Coronary artery (tissue), 2 donors: ENCODE data around the gene CBX2.

ENCODE experiments used
- DNase-seq: peaks from one replicate; pipeline ENCODE4 v3.0.0-alpha.2; 2017; ENCODE audit warnings: low spot score
- H3K27ac ChIP-seq, 2 donors: fragments of 200-600 bp; sonication (generic); one replicate each; pipeline ENCODE4 v1.5.1; 2016 to 2019
- H3K4me3 ChIP-seq: fragments of 200-600 bp; sonication (generic); 2 replicates; pipeline ENCODE4 v1.5.1; 2016; ENCODE audit warnings: mild to moderate bottlenecking, moderate library complexity
- TF ChIP-seq, protein P1 (sequence below): fragments of 200-600 bp; sonication (generic); IDR thresholded peaks from one replicate; pipeline ENCODE4 v1.5.1; 2019; ENCODE audit warnings: antibody characterized with exemption

The CBX2 gene

DNA sequence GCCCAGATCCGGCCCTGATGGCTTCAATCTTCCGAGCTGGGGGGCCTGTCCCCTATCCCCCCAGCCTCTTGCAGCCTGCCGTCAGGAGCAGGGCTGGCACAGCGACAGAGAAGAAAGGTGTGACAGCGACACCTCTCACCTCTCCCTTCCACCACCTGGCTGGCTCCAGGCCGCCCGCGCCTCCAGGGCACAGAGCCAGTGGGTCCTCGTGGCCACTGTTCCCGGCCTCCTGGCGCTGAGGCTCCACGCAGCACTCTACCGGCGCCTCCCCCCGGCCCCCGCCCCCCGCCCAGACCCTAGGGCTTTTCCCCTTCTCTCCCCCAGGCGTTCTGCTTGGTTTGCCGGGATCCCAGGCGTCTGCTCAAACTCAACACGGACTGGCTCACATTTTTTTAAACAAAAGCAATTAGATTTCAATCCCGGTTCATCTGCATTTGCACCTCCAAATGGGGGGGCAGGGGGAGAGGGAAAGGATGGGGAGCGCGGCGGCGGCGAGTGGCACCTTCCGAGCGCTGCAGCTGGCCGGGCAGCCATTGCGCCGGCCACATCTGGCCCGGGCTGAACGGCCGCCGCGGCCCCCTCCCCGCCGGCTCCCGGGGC, 31.7 kb downstream of the CBX2 start:
- TF ChIP-seq, protein P1, sequence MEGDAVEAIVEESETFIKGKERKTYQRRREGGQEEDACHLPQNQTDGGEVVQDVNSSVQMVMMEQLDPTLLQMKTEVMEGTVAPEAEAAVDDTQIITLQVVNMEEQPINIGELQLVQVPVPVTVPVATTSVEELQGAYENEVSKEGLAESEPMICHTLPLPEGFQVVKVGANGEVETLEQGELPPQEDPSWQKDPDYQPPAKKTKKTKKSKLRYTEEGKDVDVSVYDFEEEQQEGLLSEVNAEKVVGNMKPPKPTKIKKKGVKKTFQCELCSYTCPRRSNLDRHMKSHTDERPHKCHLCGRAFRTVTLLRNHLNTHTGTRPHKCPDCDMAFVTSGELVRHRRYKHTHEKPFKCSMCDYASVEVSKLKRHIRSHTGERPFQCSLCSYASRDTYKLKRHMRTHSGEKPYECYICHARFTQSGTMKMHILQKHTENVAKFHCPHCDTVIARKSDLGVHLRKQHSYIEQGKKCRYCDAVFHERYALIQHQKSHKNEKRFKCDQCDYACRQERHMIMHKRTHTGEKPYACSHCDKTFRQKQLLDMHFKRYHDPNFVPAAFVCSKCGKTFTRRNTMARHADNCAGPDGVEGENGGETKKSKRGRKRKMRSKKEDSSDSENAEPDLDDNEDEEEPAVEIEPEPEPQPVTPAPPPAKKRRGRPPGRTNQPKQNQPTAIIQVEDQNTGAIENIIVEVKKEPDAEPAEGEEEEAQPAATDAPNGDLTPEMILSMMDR = no peak
- H3K4me3 ChIP-seq = peak overlapping the region; percentile 60
- no peak overlapping the region for H3K27ac ChIP-seq
- no peak for DNase-seq

DNA sequence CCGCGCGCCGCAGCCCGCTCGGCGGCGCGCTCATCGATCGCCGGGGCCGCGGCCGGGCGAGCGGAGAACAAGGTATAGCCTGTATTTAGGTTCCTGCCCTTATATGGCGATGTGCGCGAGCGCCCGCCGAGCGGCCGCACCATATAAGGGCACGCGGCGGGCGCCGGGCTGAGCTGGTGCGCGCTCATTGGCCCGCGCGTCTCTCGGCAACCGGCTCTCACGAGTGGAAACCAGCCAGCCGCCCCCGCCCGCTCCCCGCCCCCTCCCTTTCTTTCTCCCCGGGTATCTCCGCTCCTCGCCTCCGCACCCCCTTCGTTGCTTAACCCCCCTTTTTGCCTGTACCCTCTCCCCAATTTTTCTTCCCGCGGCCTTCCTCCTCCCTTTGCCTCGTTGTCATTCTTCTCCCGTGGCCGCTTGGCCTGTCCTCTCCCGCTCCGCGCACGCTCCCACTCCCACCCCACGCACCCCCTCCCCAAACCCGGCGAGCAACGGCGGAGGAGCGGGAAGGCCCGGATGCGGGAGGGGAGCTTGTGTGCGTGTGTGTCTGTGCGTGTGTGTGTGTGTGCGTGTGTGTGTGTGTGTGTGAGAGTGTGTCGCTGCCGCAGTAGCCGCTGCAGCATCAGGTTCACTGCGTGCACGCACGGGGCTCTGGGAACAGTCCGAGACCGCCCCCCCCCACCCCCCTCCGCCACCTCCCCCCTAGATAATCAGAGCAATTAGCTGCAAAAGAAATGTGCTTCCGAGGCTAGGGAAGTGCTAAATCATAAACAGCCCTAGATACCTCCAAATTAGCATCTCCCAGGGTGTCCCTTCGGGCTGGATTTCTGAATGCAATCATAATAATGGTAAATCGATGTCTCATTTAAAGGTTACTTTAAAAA, 32.4 kb downstream of the CBX2 start:
- H3K4me3 ChIP-seq = peak overlapping the region; percentile 60
- H3K27ac ChIP-seq = no peak overlapping the region
- no peak for DNase-seq
- TF ChIP-seq, protein P1 = no peak

DNA sequence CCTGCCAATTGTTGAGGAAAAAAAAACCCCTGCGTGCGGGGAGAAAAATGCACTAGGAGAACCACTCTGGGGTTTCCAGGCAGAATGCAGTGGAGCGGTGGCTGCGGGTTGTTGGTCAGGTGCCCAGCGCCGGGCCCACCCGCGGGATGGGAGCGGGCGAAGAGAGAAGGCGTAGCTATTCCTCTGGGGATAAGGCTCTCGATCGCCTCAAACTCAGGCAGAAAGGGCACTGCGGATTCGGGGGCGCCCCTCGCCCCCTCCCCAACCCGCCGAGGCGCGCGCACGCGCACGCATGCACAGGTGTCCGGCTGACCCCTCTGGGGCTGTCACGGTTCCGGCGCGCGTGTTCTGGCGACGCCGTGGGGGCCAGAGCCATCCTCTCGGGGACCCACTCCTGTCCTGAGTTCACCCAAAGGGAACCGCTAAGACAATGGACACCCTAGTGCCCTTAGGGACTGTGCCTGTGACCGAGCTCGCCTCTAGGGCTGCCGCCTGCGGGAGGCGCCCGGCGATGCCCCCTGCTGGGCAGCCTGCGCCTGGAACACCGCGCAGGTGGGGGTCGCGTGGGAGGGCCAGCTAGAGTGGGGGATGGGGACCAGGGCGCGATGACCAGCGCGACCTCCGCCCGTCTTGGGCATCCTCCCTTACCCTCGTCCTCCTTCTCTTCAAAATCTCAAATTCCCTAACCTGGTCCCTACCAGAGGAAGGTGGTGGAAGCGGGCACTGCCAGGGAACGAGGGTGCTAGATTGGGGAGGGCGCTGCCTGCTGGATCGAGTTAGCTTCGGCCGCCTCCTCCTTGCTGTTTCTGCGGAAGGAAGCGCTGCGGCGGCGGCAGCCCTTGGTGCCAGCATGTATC, 33.3 kb downstream of the CBX2 start:
- no peak for DNase-seq
- H3K27ac ChIP-seq = no peak overlapping the region
- TF ChIP-seq, protein P1 = no peak
- peak overlapping the region; percentile 45 for H3K4me3 ChIP-seq

DNA sequence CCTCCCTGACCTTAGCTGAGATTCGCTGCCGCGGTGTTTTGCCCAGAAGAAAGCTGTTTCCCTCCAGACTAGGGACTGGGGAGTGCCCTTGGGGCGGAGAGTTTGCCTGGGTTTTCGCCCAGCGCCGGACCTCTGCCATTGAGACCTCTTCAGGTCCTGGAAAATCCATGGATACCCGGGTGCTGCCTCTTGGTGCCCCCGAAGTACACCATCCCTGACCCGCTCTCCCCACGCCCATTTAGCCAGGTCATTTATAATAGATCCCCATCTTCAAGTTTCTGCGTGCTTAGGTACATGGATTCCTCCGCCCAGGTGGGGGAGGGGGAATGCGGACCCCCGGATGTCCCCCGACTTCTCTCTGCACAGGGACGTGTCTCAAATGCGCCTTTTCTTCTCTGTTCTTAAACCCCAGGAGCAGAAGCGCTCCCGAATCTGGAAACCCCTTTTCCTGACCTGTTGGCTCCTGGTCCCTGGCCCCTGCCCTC, 34.0 kb downstream of the CBX2 start:
- DNase-seq = no peak
- Histone ChIP-seq H3K4me3 (peak overlapping the region; percentile 45), H3K27ac (no peak overlapping the region)
- TF ChIP-seq, protein P1 = no peak

DNA sequence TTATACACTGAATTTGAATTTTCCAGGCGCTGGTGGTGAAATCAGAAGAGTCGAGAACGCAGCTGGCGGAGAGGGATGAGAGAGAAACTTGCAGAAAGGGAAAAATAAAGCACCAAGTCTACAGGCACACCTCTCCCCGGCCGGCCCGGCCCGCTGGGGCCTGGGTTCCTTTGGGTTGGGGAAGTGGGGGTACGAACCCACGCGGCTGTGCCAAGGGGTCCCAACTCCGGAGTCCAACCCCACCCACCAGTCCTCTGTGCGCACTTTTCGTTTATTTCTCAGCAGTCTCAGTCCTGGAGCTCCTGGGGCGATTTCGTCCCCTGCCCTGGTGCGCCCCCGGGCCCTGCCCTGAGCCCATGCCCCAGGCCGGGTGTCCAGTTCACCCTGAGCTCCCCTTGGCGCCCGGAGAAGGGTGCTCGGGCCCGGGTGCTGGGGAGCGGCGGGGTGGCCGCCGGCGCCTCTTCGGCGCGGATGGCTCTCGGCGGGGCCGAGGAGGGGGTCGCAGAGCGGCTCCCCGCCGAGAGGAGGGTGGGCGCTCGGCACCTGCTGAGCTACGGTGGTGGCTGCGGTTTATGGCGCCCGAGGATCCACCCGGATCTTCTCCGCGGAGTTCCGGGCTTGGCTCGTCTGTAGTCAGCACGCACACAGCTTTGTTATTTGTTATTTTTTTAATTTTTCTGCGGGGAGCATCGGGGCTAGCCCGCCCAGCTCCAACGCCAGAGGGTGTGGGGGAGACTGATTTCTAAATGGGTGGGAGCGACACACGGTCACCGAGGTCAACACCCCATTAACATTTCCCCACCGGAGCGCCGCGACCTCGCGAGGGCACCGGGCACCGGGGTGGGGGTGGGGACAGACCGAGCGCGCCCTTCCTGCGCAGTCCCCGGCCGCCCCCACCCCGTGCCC, 34.7 kb downstream of the CBX2 start:
- H3K27ac ChIP-seq = no peak overlapping the region
- peak overlapping the region; percentile 61 for H3K4me3 ChIP-seq
- TF ChIP-seq, protein P1 = no peak
- no peak for DNase-seq
